ENCODE results near the gene BABAM2. TPM values are rescaled to one million over a fixed set of nuclear protein-coding genes. Genes with fewer than 3 reads are reported as not detected.

BABAM2 gene
- polyA plus RNA-seq, 2 donors: 9.1 to 18.0 TPM

DNA sequence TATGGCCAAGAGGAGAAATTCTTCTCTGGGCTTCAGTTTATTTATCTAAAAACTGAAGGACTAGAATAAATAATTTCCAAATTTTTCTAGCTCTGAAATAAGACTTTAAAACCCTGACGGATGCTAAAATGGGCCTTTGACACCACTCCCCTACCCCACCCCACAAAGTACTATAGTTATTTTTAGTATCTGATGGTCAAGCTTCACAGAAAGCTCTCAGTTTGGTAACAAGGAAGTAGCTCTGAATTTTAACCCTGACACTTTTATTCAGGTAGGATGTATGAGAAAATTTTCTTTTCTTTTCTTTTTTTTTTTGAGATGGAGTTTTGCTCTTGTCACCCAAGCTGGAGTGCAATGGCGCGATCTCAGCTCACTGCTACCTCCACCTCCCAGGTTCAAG lies 2.7 kb upstream of the BABAM2 start:
- Histone ChIP-seq H3K27me3 (ENCODE audit: control insufficient read depth in 1 of 2, insufficient read depth in 2 of 2, low read length in 2 of 2) (no peaks in the 10 kb centered on the region), H3K27ac (ENCODE audit: low read depth in 2 of 2, low read length in 1 of 2) (no peak overlapping the region), H3K4me1 (ENCODE audit: control insufficient read depth in 2 of 2, insufficient read depth in 2 of 2, low read length in 1 of 2) (no peaks in the 10 kb centered on the region), H3K9me3 (ENCODE audit: control insufficient read depth in 2 of 2, insufficient read depth in 1 of 2, low read depth in 1 of 2, low read length in 1 of 2) (no peaks in the 10 kb centered on the region), H3K4me3 (ENCODE audit: low read depth in 1 of 2, low read length in 2 of 2) (no peak overlapping the region), H3K36me3 (ENCODE audit: control insufficient read depth in 2 of 2, insufficient read depth in 2 of 2, low read length in 1 of 2) (no peaks in the 10 kb centered on the region)
- 81 to 83% methylated on average over 3 of the region's 3 CpGs for WGBS, 2 donors

DNA sequence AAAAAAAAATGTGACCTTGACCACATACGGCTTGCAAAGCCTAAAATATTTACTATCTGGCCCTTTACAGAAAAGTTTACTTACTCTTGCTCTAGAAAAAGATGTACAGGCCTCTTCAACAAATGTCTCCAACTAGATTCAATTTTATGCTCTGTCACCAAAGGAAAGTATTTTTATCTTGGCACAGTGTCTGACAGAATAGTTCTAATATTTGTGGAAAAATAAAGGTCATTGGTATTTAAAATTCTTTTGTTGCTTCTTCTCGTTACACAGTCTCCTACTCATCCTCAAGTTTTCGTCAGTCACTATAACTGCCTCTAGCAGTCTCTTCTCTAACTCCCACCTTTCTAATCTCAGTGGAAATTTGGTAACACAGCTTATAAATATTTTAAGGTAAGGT lies 1.7 kb upstream of the BABAM2 start:
- H3K36me3 ChIP-seq (ENCODE audit: control insufficient read depth in 2 of 2, insufficient read depth in 2 of 2, low read length in 1 of 2): no peaks in the 10 kb centered on the region
- H3K4me1 ChIP-seq (ENCODE audit: control insufficient read depth in 2 of 2, insufficient read depth in 2 of 2, low read length in 1 of 2): no peaks in the 10 kb centered on the region
- no peak overlapping the region for H3K27ac ChIP-seq (ENCODE audit: low read depth in 2 of 2, low read length in 1 of 2)
- H3K27me3 ChIP-seq (ENCODE audit: control insufficient read depth in 1 of 2, insufficient read depth in 2 of 2, low read length in 2 of 2): no peaks in the 10 kb centered on the region
- H3K4me3 ChIP-seq (ENCODE audit: low read depth in 1 of 2, low read length in 2 of 2): no peak overlapping the region
- 61 to 75% methylated on average over 3 of the region's 3 CpGs for WGBS, 2 donors
- H3K9me3 ChIP-seq (ENCODE audit: control insufficient read depth in 2 of 2, insufficient read depth in 1 of 2, low read depth in 1 of 2, low read length in 1 of 2): no peaks in the 10 kb centered on the region

- Histone ChIP-seq H3K27ac (ENCODE audit: low read depth in 2 of 2, low read length in 1 of 2) (peak overlapping the region; percentile 93 to 97), H3K4me3 (ENCODE audit: low read depth in 1 of 2, low read length in 2 of 2) (peak overlapping the region; percentile 87 to 96), H3K4me1 (ENCODE audit: control insufficient read depth in 2 of 2, insufficient read depth in 2 of 2, low read length in 1 of 2) (no peaks in the 10 kb centered on the region), H3K36me3 (ENCODE audit: control insufficient read depth in 2 of 2, insufficient read depth in 2 of 2, low read length in 1 of 2) (peaks cover 0 to 4% of the 10 kb centered on the region in 2 donors), H3K9me3 (ENCODE audit: control insufficient read depth in 2 of 2, insufficient read depth in 1 of 2, low read depth in 1 of 2, low read length in 1 of 2) (no peaks in the 10 kb centered on the region), H3K27me3 (ENCODE audit: control insufficient read depth in 1 of 2, insufficient read depth in 2 of 2, low read length in 2 of 2) (no peaks in the 10 kb centered on the region)
- 13 to 14% methylated on average over 10 of the region's 10 CpGs for WGBS, 2 donors
Observed at GRCh38 chr2:27889774-27890145, 769 bp upstream of the BABAM2 start.

DNA sequence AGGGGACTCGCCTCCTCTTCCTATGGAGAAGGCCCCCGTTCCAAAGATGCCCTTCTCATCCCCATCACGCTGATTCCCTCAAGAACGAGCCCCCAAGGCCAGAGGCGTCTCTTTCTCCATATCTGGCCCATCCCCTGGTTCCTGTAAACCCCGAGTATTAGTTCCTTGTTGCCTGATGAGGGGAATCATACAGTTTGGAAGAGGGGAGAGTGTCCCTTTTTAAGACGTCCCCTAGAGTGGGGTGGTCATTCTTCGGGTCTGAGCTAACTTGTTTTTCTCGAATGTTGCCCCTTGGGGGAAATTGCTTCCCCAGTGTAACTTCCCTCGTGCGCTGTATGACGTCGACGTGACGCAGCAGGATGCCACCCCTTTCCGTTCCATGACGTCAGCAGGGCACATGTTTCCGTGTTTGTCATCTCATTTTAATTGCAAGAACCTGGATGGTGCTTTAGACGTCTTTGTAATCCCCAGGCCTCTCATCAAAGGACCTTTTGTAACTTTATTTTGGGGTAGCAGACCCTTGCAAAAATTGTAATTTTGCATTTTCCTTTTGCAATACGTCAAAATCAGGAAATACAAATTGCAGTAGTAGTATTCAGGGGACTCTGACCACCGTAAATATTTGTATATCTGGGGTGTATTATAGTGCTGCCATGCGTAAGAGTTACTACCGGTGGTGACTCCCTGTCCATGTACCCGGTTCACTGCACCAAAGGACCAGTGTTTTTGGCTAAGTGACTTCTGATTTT lies 569 bp downstream of the BABAM2 start:
- Histone ChIP-seq H3K36me3 (ENCODE audit: control insufficient read depth in 2 of 2, insufficient read depth in 2 of 2, low read length in 1 of 2) (peaks cover 0 to 4% of the 10 kb centered on the region in 2 donors), H3K9me3 (ENCODE audit: control insufficient read depth in 2 of 2, insufficient read depth in 1 of 2, low read depth in 1 of 2, low read length in 1 of 2) (no peaks in the 10 kb centered on the region), H3K27me3 (ENCODE audit: control insufficient read depth in 1 of 2, insufficient read depth in 2 of 2, low read length in 2 of 2) (no peaks in the 10 kb centered on the region), H3K4me3 (ENCODE audit: low read depth in 1 of 2, low read length in 2 of 2) (peak overlapping the region; percentile 87 to 96), H3K27ac (ENCODE audit: low read depth in 2 of 2, low read length in 1 of 2) (peak overlapping the region; percentile 93 to 97), H3K4me1 (ENCODE audit: control insufficient read depth in 2 of 2, insufficient read depth in 2 of 2, low read length in 1 of 2) (no peaks in the 10 kb centered on the region)
- 15% methylated on average over 24 of the region's 24 CpGs for WGBS, 2 donors

DNA sequence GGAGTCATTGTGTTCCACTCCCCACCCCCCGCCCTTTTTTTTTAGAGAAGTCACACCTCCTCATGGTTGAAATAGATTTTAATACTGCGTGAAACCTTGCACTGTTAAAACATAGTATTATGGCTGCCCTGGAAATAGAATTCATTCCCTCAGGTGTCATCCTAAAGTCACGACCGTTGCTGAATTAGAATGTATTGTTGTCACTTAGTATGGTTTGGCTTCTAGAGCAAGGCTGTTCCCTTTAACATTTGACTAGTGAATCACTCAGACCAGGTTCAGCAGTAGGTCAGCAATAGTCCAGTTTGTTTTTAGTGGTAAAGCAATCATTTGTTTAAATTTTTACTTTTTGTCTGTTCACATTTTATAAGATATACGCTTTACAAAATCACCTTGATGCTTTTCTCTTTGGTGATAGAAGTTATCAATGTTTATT lies 1.2 kb downstream of the BABAM2 start:
- Histone ChIP-seq H3K36me3 (ENCODE audit: control insufficient read depth in 2 of 2, insufficient read depth in 2 of 2, low read length in 1 of 2) (peaks cover 2 to 4% of the 10 kb centered on the region in 2 donors), H3K9me3 (ENCODE audit: control insufficient read depth in 2 of 2, insufficient read depth in 1 of 2, low read depth in 1 of 2, low read length in 1 of 2) (no peaks in the 10 kb centered on the region), H3K4me1 (ENCODE audit: control insufficient read depth in 2 of 2, insufficient read depth in 2 of 2, low read length in 1 of 2) (no peaks in the 10 kb centered on the region), H3K27me3 (ENCODE audit: control insufficient read depth in 1 of 2, insufficient read depth in 2 of 2, low read length in 2 of 2) (no peaks in the 10 kb centered on the region), H3K4me3 (ENCODE audit: low read depth in 1 of 2, low read length in 2 of 2) (peak overlapping the region in 1 of 2 donors; percentile 11), H3K27ac (ENCODE audit: low read depth in 2 of 2, low read length in 1 of 2) (peak overlapping the region in 1 of 2 donors; percentile 76)
- 67% methylated on average over 5 of the region's 5 CpGs for WGBS, 2 donors

- Histone ChIP-seq H3K4me3 (ENCODE audit: low read depth in 1 of 2, low read length in 2 of 2) (no peak overlapping the region), H3K27ac (ENCODE audit: low read depth in 2 of 2, low read length in 1 of 2) (no peak overlapping the region), H3K27me3 (ENCODE audit: control insufficient read depth in 1 of 2, insufficient read depth in 2 of 2, low read length in 2 of 2) (no peaks in the 10 kb centered on the region), H3K4me1 (ENCODE audit: control insufficient read depth in 2 of 2, insufficient read depth in 2 of 2, low read length in 1 of 2) (no peaks in the 10 kb centered on the region), H3K36me3 (ENCODE audit: control insufficient read depth in 2 of 2, insufficient read depth in 2 of 2, low read length in 1 of 2) (peaks cover 4 to 5% of the 10 kb centered on the region in 2 donors), H3K9me3 (ENCODE audit: control insufficient read depth in 2 of 2, insufficient read depth in 1 of 2, low read depth in 1 of 2, low read length in 1 of 2) (no peaks in the 10 kb centered on the region)
- 51 to 58% methylated on average over 3 of the region's 3 CpGs for WGBS, 2 donors
Observed at GRCh38 chr2:27893006-27893405, 2.5 kb downstream of the BABAM2 start.

GRCh38 chr2:27897717-27898116 lies 7.2 kb downstream of the BABAM2 start:
- Histone ChIP-seq H3K36me3 (ENCODE audit: control insufficient read depth in 2 of 2, insufficient read depth in 2 of 2, low read length in 1 of 2) (peaks cover 4 to 5% of the 10 kb centered on the region in 2 donors), H3K4me1 (ENCODE audit: control insufficient read depth in 2 of 2, insufficient read depth in 2 of 2, low read length in 1 of 2) (no peaks in the 10 kb centered on the region)

DNA sequence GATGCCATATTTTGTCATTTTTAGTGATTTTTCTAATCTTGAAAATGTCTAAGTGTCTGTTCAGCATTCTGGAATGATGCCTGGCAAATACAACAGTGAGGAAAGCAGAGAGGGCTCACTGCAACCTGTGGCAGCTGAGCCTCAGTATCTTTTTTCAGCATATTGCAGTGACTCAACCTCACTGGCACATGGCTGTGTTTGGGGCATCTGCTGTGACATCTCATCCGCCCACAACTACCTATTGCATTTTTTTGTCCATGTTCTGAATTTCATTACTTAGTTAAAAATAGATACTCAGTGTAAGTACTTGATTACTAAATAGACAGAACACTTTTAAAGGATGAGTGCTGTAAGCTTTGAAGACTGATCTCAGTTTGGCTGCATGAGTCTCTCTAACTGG lies 10.7 kb downstream of the BABAM2 start:
- H3K4me3 ChIP-seq (ENCODE audit: low read depth in 1 of 2, low read length in 2 of 2): no peak overlapping the region
- no peak overlapping the region for H3K27ac ChIP-seq (ENCODE audit: low read depth in 2 of 2, low read length in 1 of 2)
- WGBS, 2 donors: 76 to 86% methylated on average over 1 of the region's 1 CpG
- H3K4me1 ChIP-seq (ENCODE audit: control insufficient read depth in 2 of 2, insufficient read depth in 2 of 2, low read length in 1 of 2): no peaks in the 10 kb centered on the region
- peaks cover 0 to 5% of the 10 kb centered on the region in 2 donors for H3K36me3 ChIP-seq (ENCODE audit: control insufficient read depth in 2 of 2, insufficient read depth in 2 of 2, low read length in 1 of 2)
- H3K27me3 ChIP-seq (ENCODE audit: control insufficient read depth in 1 of 2, insufficient read depth in 2 of 2, low read length in 2 of 2): no peaks in the 10 kb centered on the region
- H3K9me3 ChIP-seq (ENCODE audit: control insufficient read depth in 2 of 2, insufficient read depth in 1 of 2, low read depth in 1 of 2, low read length in 1 of 2): no peaks in the 10 kb centered on the region

More at GRCh38 chr2:27897717-27898116, 7.2 kb downstream of the BABAM2 start:
- Histone ChIP-seq H3K9me3 (ENCODE audit: control insufficient read depth in 2 of 2, insufficient read depth in 1 of 2, low read depth in 1 of 2, low read length in 1 of 2) (no peaks in the 10 kb centered on the region), H3K27me3 (ENCODE audit: control insufficient read depth in 1 of 2, insufficient read depth in 2 of 2, low read length in 2 of 2) (no peaks in the 10 kb centered on the region), H3K4me3 (ENCODE audit: low read depth in 1 of 2, low read length in 2 of 2) (no peak overlapping the region), H3K27ac (ENCODE audit: low read depth in 2 of 2, low read length in 1 of 2) (no peak overlapping the region)

DNA sequence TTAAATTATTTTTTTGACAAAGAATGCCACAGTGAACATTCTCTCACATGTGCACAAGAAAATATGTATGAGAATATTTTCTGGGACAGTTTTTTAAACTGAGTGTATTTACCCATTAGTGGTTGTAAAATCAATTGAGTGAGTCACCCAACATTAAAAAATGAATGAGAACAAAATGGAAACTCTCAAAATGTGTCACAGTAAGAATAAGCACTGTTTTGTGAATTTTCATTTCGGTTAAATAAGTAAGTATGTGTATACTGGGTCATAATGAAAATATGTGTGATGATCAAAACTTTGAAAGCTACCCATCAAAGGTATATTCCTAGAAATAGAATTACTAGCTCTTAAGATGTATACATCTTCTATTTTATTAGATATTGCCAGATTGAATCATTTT lies 11.6 kb downstream of the BABAM2 start:
- 79 to 81% methylated on average over 1 of the region's 1 CpG for WGBS, 2 donors
- Histone ChIP-seq H3K4me1 (ENCODE audit: control insufficient read depth in 2 of 2, insufficient read depth in 2 of 2, low read length in 1 of 2) (no peaks in the 10 kb centered on the region), H3K4me3 (ENCODE audit: low read depth in 1 of 2, low read length in 2 of 2) (no peak overlapping the region), H3K36me3 (ENCODE audit: control insufficient read depth in 2 of 2, insufficient read depth in 2 of 2, low read length in 1 of 2) (no peaks in the 10 kb centered on the region), H3K9me3 (ENCODE audit: control insufficient read depth in 2 of 2, insufficient read depth in 1 of 2, low read depth in 1 of 2, low read length in 1 of 2) (no peaks in the 10 kb centered on the region), H3K27ac (ENCODE audit: low read depth in 2 of 2, low read length in 1 of 2) (no peak overlapping the region), H3K27me3 (ENCODE audit: control insufficient read depth in 1 of 2, insufficient read depth in 2 of 2, low read length in 2 of 2) (no peaks in the 10 kb centered on the region)

DNA sequence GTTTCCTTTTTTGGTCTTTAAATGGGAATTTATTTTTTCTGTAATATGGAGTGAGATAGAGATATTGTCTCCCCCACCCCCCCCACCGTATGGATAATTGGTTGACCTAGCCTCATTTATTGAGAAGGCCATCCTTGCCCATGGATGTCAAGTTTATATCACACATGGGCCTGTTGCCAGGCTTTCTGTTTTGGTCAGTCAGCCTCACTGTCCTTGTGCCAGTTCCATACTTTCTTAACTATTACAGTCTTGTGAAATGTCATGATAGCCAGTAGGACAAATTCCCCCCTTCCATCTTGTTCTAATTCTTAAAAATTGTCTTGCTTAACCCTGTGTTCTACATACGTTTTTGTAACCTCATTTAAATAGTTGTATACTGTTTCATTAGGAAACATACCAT lies 12.5 kb downstream of the BABAM2 start:
- Histone ChIP-seq H3K27me3 (ENCODE audit: control insufficient read depth in 1 of 2, insufficient read depth in 2 of 2, low read length in 2 of 2) (no peaks in the 10 kb centered on the region), H3K9me3 (ENCODE audit: control insufficient read depth in 2 of 2, insufficient read depth in 1 of 2, low read depth in 1 of 2, low read length in 1 of 2) (no peaks in the 10 kb centered on the region), H3K4me3 (ENCODE audit: low read depth in 1 of 2, low read length in 2 of 2) (no peak overlapping the region), H3K27ac (ENCODE audit: low read depth in 2 of 2, low read length in 1 of 2) (no peak overlapping the region), H3K36me3 (ENCODE audit: control insufficient read depth in 2 of 2, insufficient read depth in 2 of 2, low read length in 1 of 2) (no peaks in the 10 kb centered on the region), H3K4me1 (ENCODE audit: control insufficient read depth in 2 of 2, insufficient read depth in 2 of 2, low read length in 1 of 2) (no peaks in the 10 kb centered on the region)
- WGBS, 2 donors: 78 to 83% methylated on average over 2 of the region's 2 CpGs
